NCI-H2227 treated with DMSO at 0.1 percent for 48 hours (cell line): ENCODE data around the gene SEC16A.
"Not testable (repeated sequence)": the region's sequence is repeated elsewhere in the genome, so short reads cannot be mapped to it uniquely, and the experiment has no call there.

Experiments used
- DNase-seq: peaks from one replicate; lab custom pipeline; 2025; lab: John Stamatoyannopoulos, UW

Gene SEC16A

DNA sequence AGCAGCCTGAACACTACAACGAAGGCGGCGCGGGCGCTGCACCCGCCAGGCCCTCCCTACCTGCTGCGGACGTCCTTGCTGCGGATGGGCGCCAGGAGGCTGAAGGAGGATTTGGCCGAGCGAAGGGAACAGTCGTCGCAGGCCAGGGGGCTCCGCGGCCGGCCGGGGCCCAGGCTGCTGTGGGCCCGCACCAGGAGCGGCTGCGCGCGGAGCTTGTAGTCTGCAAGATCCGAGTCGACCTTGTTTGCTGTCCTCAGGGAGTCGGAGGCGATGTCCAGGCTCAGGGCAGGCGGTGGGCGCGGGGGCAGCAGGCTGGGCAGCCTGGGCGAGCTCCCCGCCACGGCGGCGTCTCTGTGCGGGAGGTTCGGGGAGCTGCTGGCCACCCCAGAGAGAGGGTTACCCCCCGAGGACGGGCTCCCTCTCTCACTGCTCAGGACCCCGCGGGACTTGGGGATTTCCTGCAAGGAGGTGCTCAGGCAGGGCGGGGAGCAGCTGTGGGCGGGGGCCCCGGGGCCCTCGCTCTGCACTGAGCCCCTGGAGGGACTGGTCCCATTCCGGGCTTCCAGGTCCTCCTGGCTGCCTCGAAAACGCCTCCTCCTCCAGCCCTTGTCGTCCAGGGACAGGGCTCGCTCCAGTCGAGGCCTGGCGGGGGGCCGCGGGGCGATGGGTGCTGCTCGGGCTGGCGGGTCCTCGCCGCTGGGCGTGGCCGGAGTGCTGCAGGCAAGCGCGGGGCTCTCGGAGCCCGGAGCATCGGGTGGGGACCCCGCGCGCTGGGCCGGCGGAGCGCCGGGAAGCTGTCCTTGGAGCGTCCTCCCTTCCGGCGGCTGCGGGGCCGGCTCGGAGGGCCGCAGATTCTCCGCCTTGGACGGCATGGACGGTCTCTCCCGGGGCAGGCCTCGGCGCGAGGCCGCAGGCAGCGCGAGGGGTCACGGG, 44.0 kb downstream of the SEC16A start:
- DNase-seq: no peak

DNA sequence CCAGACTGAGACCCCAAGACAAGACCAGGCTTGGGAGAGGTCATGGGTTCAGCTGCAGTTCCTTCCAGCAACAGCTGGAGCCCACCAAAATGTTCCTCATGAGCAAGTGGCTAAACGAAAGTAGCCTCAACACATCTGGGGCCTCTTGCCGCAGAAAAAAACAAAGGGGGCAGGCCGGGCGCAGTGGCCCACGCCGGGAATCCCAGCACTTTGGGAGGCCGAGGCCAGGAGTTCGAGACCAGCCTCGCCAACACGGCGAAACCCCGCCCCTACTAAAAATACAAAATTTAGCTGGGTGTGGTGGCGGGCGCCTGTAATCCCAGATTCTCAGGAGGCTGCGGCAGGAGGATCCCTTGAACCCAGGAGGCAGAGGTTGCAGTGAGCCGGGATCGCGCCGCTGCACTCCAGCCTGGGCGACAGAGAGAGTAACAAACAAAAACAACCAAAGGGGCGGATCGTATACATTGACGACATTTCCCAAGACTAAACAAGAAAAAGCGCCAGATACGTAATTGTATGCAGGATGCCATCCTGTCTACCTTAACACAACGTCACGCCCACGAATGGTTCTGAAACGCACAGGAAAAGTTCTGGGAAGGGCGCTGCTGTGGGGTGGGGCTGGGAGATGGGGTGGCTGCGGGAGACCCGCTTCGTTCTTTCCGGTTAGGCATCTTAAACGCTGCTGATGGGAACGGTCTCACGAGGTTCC, 44.8 kb downstream of the SEC16A start:
- peak; percentile 7 for DNase-seq

DNA sequence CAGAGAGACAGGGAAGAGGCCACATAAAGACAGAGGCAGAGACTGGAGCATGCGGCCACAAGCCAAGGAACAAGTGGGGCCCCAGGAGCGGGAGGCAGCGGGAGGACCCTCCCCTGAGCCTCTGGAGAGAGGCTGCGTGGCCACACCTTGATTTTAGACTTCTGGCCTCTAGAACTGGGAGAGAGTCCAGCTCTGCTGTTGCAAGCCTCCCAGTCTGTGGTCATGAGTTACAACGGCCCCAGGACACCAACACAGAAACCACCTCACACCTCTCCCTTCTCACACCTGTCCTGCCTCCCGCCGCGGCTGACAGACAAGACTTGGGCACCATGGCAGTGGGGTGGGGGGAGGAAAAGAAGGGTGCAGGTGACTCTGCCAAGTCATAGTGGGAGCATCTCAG, 45.4 kb downstream of the SEC16A start:
- no peak for DNase-seq

DNA sequence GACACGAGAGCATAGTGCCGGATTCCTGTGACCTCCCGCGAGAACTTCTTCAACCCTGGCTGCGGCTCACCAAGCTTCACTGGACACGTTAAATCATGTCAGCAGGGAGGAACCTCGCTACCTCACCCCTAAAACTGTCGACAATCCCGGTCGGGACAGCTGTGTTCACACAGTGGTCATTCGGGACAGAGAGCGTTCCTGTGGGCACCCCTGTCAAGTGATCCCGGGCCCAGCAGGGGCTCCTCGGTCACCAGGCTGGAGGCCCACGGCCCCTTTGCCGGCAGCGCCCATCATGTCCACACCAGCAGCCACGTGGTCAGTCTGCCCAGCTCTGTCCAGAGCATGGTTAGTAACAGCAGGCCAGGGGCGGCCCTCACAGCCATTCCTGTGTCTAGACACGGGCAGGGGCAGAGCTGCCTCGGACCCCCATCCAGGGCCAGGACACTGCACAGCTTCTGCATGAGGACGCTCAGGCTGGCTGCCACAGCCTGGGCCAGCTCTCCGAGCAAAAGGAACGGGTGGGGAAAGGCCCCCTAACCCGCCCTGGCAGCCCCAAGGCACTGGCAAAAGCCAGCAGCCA, 46.7 kb downstream of the SEC16A start:
- DNase-seq: no peak

DNA sequence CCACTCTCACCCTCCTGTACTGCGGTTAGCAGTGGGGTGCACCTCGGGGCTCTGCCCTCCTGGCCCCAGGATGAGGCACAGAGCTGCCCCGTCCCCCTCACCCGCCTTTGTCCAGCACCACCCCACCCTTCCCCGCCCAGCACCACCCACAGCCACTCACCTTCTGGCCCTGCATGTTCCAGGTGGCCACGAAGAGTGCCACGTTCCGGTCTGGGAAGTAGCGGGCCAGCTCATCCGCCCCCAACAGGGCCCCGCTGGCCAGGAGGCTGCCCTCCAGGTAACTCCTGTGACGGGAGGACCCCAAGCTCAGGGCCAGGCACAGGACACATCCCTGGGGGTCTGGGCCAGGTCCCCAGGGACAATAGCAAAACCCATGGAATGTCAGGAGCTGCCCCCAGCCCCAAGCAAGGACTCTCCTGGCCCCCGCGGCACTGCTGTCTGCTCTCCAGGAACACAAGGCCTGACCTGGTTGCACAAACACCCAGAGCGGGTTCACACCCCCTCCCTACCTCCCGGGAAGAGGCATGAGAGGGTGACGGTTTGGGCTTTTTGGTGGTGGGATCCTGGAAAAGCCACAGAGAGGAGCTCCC, 48.2 kb downstream of the SEC16A start:
- no peak for DNase-seq

DNA sequence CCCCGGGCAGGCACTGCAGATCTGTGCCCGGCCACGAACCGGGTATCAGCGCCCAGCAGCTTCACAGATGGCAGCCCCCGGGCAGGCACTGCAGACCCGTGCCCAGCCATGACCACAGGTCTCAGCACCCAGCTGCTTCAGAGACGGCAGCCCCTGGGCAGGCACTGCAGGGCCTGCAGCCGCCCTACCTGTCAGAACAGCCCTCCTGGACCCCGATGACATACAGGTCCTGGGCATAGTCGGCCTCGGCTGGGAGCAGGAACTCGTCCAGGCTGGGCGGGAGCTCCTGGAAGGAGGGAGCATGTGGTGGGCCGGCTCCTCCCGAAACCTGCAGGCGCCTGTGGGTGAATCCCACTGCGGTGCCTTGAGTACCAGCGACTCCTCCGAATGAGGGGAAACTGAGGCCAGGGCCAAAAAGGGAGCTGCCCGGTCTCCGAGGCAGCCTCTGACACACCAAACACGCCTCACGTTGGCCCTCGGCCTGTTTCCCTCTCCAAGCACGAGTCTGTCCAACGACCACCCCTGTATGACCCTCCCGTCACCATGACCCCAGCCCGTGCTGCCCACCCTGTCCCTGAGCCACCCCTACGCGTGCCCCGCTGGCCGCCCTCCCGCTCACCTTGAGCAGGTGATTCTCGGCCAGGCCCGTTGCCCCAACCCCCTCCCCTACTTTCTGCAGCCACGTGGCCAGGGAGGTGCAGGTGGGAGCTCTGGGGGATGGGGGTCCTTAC, 48.8 kb downstream of the SEC16A start:
- no peak for DNase-seq

DNA sequence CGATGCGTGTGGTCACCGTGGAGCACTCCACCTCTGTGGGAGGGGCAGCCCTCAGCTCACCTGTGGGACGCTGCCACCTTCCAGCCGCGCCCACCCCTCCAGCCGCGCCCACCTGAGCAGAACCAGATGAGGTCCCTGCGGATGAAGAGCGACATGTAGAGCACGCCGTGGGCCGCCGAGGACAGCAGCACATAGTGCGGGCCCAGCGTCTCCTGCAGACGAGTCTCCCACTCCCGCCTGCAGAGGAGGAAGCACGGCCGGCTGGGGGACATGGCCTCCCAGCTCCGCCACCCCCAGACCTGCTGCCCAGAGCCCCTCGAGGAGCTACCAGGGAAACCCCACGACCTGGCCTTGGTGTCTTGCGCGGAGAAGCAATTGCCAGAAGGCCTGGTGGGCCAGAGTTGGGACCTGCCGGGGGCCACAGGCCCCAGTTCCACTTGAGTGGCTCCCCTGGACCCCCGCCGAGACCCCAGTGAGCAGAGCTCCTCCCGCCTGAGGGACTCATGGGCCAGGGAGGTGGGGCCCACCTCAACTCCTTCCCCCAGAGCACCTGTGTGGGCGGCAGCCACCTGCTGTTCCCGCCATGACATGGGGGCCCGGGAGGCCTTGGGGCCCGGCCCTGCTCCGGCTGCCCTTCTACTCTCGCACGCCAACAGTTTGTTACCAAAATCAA, 49.7 kb downstream of the SEC16A start:
- DNase-seq: no peak

DNA sequence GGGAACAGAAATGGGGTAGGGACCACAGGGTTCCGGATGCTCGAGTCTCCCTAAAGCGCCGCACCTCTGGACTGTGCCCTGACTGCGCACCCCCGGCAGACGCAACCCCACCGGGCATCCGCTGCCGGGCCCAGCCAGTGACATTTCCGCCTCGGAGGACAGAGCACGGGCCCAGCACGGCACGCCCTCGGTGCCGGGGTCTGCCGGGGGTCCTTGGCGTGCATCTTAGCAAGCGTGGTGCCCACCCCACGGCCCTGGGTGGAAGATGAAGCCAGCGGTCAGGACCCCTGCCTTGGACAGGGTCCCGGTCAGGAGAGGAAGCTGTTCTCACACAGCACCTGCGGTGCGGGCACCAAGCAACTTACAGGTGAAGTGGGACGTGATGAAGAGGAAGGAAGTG, 50.2 kb downstream of the SEC16A start:
- no peak for DNase-seq

DNA sequence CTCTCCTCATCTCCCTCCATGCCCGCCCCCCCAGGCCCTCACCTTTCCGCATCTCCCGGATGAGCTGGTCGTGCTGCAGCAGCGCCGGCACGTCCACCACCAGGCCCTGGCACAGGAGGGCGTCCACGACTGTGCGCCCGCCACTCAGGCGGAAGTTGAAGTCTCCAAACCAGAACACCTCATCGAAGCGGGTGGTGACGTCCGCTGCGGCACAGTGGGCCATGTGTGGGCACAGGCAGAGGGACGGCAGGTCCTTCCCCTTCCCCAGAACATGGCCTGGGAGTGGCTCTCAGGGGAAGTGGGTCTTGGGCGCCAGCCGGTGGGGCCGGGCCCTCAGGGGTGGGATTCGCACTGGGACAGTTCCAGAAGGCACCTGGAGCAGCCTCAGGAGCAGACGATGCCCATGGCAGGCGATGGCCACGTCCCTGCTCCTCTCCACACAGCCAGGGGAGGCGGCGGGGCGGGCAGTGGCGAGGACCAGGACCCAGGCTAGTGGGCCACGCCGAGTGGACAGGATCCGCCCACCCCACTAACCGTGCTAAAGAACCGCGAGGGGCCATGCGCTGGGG, 51.0 kb downstream of the SEC16A start:
- DNase-seq: no peak

DNA sequence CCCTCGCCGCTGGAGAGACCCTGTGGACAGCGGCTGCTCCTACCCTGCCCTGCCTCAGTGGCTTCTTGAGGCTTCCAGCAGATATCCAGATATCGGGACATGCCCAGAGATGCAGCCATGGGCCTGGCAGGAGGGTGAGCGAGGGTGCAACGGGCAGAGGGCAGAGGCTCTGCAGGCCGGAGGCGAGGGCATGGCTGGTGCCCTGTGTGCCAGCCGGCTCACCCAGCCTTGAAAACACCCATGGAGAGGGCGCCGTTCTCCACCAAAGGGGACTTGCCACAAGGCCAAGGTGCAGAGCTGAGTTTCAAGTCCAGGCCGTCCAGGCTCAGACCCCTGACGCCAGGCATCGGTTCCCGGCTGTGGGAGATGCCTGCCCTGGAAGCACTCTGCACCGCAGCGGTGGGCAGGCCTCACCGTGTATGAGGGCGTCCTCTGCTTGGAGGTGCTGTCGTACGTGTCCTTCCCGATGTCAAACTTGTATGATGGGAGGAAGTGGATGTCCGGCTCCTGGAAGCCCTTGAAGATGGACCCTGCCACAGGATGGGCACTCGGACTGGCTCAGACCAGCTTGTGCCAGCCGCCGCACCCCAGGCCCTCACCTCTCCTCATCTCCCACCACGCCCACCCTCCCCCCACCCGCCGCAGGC, 52.1 kb downstream of the SEC16A start:
- no peak for DNase-seq

DNA sequence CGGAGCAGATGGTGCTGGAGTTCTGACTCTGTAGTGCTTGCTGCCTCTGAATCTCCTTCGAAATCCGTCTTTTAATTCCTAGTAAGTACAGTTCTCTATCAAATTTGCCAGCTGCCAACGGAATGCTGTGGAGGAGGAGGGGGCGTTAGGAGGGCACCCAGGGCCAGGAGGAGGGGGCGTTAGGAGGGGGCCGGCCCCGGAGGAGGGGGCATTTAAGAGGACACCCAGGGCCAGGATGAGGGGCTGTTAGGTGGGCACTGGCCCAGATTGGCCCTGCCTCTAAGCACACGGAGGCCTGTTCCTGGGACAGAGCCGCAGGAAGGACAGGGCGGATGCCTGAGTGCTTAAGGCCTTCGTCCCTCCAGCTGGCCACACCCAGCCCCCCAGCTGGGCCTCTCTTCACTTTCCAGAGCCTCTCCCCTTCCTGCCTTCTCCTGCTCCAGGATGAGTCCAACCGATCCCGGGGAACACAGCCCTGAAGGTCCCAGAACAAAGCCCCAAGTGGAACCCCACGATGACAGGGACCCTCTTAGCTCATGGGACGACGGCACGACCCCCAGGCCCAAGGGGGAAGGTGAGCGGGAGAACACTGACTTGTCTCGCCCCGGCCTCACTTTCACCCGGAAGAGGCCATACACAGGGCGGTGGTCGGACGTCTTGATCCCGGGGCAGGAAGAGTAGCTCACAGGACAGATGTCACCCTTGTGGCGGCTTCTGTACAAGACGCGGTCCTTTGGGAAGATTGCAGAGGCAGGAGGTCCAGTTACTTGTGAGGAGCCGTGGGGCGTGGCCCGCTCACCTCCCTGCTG, 53.0 kb downstream of the SEC16A start:
- DNase-seq: no peak

DNA sequence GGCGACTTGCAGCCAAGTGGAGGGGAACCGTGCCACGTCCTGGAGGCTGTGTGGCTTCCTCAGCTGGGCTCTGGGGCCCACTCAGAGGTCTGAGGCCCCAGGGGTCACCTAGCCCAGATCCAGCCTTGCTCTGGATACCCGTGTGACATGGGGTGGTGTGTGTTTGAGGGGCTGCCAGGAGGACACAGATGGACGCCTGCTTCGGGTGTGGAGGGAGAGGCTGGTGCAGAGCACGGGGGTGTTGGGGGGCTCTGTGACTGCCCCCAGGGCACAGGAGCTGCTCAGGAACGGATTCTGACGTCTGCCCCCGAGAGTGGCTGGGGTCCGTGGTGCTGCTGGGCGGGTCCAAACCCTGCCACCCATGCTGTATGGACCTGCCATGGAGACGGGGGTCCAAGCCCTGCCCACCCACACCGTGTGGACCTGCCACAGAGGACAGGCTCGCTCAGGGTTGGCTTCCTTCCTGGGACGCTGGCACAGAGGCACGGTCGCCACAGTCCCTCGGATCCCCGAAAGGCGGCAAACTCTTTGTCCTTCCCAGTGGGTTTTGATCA, 53.7 kb downstream of the SEC16A start:
- DNase-seq: no peak

DNA sequence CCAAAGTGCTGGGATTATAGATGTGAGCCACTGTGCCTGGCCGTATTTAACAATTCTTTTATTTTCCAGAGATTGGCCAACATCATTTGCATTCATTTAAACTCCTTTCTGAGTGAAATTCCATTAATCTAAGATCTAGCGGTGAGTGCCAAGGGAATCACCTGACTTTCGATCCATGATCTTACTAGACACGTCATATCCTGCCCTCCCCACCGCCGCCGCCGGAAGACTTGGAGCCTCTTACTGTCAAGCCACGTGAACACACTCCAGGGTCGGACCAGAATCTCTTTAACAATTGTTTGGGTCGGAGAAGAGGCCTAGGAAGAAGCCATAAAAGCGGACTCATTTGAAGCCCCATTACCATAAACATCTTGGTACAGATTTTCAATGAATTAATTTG, 56.1 kb downstream of the SEC16A start:
- no peak for DNase-seq

DNA sequence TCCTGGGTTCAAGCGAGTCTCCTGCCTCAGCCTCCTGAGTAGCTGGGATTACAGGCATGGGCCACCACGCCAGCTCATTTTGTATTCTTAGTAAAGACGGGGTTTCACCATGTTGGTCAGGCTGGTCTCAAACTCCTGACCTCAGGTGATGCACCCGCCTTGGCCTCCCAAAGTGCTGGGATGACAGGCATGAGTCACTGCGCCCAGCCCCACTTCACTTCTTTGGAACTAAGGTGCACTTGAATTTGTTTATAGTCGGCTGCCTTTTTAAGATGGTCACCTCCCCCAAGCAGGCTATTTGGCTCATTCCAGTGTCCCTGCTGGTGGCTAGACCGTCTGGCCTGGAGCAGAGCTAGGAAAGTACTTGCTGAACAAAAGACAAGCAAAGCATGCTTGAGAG, 57.5 kb downstream of the SEC16A start:
- DNase-seq: not testable (repeated sequence)

DNA sequence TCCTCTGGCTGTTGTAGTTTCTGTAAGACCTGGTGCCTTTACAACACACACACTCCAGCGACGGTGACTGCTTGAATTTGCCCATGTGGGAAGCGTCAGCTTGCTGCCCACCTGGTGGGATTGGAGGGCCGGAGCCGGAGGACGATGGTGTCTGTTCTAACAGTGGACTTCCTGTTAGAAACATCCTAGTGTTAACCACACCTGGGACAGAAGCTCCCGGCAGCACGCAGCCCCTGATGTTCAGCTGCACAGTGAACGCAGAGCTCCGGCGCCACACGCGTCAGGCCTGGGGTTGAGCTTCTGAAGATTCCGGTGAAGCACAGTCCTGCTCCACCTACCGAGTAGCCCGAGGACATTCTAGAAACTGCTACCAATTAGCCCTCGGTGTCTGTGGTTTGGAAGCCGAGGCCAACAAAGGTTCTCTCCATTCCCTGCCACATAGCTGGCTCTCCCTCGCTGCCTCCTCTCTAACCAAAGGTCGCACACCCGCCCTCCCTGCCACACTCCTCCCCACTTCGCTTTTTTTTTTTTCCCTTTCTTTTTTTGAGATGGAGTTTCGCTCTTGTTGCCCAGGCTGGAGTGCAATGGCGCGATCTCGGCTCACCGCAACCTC, 58.0 kb downstream of the SEC16A start:
- DNase-seq: no peak

DNA sequence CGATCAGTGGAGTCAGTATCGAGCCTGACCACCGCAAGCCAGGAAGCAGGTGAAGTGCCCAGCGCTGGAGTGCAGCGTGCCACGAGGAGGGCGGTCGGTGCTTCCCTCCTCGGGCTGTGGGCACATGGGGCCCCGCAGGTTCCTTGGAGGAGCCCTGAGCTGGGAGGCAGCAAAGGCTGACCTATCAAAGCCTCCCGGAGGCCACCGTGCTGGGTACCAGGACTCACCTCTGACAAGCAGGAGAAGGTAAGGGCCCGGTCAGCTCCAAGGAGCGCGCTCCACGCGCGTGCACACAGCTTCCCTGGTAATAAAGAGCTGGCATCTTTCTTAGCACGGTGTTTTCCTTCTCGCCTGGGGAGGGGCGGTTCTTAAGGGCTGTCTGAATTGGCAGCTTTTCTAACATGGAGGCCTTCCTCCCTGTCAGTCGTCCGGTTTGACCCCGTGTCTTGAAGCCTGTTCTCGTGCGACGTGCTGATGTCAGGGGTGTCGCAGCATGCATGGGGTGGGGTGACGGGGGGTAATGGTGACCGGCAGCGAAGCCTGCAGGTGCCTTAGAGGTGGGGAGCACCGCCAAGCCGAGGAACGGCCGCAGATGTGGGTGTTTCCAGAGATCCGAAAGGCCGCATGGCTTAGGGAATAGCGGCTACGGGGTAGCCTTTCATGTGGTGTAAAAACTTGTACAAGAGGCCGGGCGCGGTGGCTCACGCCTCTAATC, 59.3 kb downstream of the SEC16A start:
- no peak for DNase-seq

DNA sequence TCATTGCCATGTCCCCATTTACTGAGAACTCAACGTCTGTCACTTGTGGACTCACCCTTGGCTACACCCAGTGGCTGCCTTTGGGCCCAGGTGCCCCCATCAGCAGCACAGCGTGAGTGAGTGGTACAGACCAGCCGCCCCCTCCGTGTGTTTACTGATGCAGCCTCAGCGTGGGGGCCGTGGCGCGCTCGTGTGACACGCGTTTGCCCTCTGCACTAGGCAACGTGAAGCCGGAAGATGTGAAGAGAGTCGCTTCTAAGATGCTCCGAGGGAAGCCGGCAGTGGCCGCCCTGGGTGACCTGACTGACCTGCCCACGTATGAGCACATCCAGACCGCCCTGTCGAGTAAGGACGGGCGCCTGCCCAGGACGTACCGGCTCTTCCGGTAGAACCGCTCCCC, 60.0 kb downstream of the SEC16A start:
- DNase-seq: no peak

DNA sequence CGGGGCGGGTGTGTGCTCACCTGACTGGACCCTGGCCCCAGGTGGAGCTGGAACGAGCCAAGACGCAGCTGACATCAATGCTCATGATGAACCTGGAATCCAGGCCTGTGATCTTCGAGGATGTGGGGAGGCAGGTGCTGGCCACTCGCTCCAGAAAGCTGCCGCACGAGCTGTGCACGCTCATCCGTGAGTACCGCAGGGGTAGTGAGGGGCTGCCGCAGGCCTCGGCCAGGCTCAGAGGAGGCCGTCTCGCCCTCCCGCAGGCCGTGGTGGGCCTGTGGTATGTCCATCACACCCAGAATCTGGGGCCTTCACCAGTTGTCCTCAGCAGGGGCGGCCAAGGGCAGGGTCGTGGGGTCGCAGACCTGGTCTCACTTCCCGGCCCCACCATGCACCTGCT, 61.0 kb downstream of the SEC16A start:
- no peak for DNase-seq
